ENCODE data around the gene EHD4.

The EHD4 gene

DNA sequence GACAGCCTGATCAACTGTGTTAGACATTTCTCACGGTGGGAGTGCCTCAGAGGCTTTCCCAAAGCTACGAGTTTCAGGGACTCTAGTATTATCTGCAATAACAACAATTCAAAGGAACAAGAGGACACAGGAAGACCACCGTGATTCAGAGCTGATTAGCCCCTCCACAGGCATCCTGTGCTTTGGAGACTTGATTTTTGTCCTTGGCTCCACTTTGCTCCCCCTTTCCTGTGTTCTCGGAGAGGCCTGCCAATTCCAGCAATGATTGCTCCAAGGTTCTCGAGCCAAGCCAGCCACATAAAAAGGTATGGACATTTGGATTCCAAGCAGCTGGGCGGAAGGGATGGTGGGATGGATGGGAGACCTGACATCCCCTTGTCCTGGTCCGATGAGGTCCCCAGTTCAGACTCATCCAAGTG lies 14.3 kb downstream of the EHD4 start:
- no peak overlapping the region for H3K4me3 ChIP-seq (ENCODE audit: low read depth, low read length)

DNA sequence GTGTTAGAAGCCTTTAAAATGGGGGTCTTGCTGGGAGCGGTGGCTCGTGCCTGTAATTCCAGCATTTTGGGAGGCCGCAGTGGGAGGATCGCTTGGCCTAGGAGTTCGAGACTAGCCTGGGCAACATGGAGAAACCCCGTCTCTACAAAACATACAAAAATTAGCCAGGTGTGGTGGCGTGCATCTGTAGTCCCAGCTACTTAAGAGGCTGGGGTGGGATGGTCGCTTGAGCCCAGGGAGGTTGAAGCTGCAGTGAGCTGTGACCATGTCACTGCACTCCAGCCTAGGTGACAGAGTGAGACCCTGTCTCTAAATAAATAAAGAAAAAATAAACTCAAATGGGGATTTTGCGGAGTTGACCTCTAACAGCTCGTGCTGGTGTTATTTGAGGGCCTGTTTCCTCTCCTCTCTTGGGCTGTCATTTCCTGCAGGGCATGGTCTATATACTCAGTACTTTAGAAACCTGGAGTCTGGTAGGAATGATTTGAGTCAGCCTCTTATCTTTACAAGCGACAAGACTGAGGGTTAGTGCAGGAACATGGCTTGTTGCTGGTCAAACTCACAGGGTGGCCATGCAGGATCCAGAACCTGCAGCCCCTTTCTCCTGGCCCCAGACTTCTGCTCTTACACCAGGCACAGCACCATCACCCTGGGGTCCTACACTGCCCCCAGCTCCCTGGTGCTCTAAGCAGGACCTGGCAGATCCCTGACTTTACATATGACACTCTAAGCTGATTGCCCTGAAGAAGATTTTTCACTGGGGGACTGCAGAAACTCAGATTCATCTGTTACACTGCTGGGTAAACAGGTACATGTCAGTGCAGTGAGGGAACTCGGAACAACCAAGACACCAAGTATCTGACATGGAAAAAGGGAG lies 15.1 kb downstream of the EHD4 start:
- no peak overlapping the region for H3K4me3 ChIP-seq (ENCODE audit: low read depth, low read length)

DNA sequence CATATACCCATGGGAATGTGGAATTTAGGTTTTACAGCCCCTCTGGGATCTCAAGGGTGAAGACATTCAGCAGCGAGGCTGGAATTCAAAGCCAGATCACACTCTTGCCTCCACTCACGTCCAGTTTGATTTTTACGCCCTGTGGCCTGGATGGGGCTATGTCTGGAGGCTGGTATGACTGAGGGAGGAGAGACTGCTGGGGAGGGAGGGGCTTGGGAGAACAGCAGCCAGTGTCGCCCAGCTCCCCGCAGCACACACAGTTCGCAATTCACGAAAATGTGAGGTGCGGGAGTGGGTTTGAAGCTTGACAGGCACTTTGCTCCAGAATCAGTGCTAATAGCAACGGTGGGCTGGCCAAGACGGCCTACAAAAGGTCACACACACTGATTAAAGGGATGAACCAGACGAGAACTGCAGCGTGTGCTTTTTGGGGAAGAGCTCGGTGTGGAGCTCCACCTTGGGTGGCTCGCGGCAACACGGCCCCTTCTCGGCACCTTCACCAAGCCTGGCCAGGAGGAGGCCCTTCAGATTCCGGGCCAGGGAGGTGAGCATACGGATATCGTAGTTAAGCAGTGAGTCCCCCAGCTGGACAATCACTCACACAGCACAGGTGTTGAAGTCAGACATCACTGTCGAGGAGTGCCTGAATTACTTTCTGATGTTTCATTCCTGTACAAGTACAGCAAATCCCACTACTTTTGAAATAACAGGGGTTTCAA lies 16.4 kb downstream of the EHD4 start:
- H3K4me3 ChIP-seq (ENCODE audit: low read depth, low read length): no peak overlapping the region

GRCh38 chr15:41955100-41955499 lies 17.3 kb downstream of the EHD4 start:
- H3K4me3 ChIP-seq (ENCODE audit: low read depth, low read length): no peak overlapping the region

- no peak overlapping the region for H3K4me3 ChIP-seq (ENCODE audit: low read depth, low read length)
Measured at GRCh38 chr15:41954036-41954435, 18.3 kb downstream of the EHD4 start.

DNA sequence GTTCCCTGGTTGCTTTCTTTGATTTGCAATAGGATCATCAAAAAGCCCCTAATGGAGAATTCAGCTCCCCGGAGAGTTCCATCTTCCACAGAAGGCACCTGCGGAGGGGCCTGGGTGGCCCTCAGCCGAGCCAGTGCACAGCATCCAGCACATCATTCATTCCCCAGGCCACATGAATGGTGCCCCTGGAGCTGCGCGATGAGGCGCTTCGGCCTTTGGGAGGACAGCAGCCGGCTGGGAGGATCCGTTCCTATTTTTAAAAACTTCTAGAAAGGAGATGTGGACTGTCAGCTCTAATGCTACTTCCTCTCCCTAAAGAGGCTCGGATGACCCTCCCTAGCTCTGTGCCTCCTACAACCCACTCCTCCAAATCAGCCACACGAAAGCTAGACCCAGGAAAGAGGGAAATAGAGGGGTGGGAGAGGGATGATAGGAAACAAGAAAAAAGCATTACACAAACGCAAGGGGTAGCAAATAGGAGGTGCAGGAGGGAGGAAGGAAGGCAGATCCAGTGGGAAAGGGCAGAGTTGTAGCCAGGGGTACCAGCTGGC lies 20.3 kb downstream of the EHD4 start:
- H3K4me3 ChIP-seq (ENCODE audit: low read depth, low read length): no peak overlapping the region

DNA sequence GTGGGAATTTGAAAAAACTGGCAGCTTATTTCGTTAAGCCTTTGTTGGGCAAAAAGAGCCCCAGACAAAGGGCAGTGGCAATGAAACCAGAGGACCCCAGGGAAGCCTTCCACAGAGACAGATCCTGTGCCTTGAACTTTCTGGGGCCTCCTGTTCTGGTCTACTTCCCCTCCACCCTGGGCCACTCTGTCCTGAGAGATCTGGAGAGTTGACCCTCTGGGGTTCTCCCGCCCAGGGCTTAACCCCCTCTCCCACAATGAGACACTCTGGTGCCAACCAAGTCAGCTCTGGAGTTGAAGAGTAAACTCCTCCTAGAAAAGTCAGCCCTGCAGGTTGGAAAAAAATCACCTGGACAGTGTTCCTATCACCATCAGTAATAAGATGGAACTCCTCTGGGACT lies 20.8 kb downstream of the EHD4 start:
- no peak overlapping the region for H3K4me3 ChIP-seq (ENCODE audit: low read depth, low read length)

- H3K4me3 ChIP-seq (ENCODE audit: low read depth, low read length): no peak overlapping the region
Measured at GRCh38 chr15:41950489-41950888, 21.9 kb downstream of the EHD4 start.

GRCh38 chr15:41950127-41950483 lies 22.3 kb downstream of the EHD4 start:
- H3K4me3 ChIP-seq (ENCODE audit: low read depth, low read length): no peak overlapping the region

DNA sequence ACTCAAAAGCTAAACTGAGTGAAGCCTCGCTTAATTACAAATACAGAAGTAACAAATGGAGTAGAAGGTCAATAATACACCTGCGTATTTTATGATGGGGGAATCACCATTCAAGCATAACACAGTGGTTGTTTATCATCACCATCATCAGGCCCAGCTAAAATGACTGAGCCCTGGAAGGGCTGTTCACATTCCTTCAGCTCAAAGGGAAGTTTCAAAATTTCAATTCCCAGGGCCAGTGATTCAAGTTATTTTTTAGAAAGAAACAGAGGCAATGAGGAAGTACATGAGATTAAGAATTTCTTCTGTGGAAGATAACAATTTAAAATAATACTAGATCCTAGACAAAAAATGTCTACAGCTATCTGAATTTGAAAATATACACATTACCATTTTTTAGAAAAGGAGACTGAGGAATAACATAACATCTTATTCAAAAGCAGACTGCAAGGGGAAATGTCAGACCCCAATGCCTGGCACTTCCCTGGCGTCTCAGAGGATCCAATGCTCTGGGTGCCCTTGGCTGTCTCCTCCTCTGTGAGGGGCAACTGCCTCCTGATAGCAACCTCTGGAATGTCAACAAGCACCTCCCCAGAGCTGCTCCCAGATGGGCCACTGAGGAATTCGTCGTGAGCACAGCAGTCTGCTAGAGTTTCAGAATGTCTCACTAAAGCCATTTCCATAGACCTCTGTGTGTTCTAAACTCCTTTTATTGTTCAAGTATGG lies 22.8 kb downstream of the EHD4 start:
- H3K4me3 ChIP-seq (ENCODE audit: low read depth, low read length): no peak overlapping the region

- no peak overlapping the region for H3K4me3 ChIP-seq (ENCODE audit: low read depth, low read length)
Measured at GRCh38 chr15:41948490-41948889, 23.9 kb downstream of the EHD4 start.

- no peak overlapping the region for H3K4me3 ChIP-seq (ENCODE audit: low read depth, low read length)
Measured at GRCh38 chr15:41946970-41947369, 25.4 kb downstream of the EHD4 start.

DNA sequence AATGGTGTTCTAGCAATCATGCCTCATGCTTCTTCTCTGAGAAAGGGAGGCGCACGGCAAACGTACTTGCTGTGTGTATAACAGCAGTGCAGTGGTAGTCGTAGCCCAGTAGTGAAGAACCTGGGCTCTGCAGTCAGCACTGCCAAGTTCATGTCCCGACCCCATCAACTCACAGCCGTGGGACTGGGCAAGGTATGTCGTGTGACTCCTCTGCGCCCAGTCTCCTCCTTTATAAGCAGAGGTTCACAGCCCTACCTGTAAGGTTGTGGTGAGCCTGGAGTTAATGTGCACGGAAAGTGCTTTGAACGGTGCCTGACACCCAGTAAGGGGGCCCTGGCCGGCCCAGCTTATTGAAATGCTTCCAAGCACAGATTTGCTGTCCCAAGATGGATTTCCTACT lies 26.6 kb downstream of the EHD4 start:
- H3K4me3 ChIP-seq (ENCODE audit: low read depth, low read length): no peak overlapping the region

DNA sequence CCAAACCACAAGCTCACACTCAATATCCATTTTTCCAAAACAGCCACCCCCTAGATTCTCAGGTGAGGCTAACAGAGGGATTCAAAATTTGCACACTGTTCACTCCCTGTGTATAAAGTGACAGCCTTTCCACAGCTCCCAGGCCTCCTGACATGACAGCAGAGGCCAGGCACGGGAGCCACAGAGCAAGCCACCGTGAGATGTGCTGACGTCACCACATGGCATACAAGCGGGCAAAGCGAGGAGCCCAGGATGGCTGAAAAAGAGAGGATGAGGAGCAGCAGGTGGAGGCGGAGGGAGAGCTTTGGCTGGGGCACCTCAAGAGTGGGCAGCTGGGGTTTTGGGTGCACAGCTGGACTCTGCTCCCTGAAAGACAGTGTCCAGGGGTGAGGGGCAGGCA lies 27.1 kb downstream of the EHD4 start:
- H3K4me3 ChIP-seq (ENCODE audit: low read depth, low read length): no peak overlapping the region

DNA sequence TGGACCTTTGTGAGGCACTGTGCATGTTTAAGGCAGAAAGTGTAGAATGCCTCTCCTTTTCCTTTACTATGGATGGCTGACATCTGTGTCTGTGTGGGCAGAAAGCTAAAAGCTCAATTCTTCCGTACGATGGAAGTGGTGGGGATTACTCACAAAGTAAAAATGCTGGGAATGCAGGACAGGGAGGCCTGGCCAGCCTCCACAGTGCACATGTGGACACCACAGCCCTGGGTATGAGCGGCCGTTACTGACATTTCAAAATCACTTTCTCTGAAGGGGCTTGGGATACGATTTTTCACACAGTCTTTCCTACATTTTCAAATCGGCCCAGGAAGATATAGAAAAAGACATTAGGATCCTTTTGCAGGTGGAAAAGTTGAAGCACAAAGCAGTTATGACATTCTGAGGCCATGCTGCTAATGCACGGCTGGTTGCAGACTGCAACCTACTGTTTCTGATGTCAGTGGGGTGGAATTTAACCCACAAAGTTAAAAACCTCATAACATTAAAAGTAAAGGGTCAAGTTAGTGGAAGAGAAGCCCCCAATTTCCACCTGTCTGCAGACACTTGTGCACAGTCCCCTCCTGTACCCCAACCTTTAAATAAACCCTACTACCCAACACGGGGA lies 27.9 kb downstream of the EHD4 start:
- H3K4me3 ChIP-seq (ENCODE audit: low read depth, low read length): no peak overlapping the region

- no peak overlapping the region for H3K4me3 ChIP-seq (ENCODE audit: low read depth, low read length)
Measured at GRCh38 chr15:41943543-41944312, 28.6 kb downstream of the EHD4 start.

DNA sequence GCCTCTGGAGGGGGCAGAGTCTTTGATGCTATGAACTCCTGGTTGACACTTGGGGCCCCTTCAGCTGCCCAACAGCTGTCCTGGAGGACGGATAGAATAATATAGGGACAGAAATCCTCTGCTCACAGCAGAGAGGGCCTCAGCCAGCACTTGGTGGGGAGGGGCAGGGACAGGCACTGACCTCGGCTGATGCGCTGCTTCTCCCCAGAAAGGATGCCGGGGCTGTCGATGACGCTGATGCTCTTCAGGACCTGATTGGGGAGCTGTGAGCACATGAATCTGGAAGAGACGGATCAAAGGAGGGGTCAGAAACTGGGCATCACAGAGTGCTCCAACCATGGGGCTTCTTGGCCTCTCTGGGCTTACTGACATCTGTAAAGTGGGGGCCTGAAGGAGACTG lies 29.5 kb downstream of the EHD4 start:
- no peak overlapping the region for H3K4me3 ChIP-seq (ENCODE audit: low read depth, low read length)

GRCh38 chr15:41941644-41942415 lies 30.5 kb downstream of the EHD4 start:
- no peak overlapping the region for H3K4me3 ChIP-seq (ENCODE audit: low read depth, low read length)

- H3K4me3 ChIP-seq (ENCODE audit: low read depth, low read length): no peak overlapping the region
Measured at GRCh38 chr15:41940441-41940857, 31.9 kb downstream of the EHD4 start.

All from iPS-11a (cell line).